Fibroblast of lung (primary cell): ENCODE results near the gene WNT2B.

Experiments
- EZH2 ChIP-seq: IDR thresholded peaks from 2 replicates; pipeline ENCODE4 v1.5.1; 2012; ENCODE audit warnings: low read length, control low read depth, mild to moderate bottlenecking; ENCODE audit errors: missing control alignments
- TF ChIP-seq, protein P1 (sequence below), 2 donors: IDR thresholded peaks in 1 of 2; conservative IDR thresholded peaks in 1 of 2; 1 replicate in 1 of 2; 2 replicates in 1 of 2; pipeline ENCODE4 v1.5.1; 2011 to 2012; ENCODE audit warnings: low read length in 2 of 2, control low read depth in 1 of 2, inconsistent platforms in 1 of 2, low read depth in 1 of 2, mild to moderate bottlenecking in 1 of 2

DNA sequence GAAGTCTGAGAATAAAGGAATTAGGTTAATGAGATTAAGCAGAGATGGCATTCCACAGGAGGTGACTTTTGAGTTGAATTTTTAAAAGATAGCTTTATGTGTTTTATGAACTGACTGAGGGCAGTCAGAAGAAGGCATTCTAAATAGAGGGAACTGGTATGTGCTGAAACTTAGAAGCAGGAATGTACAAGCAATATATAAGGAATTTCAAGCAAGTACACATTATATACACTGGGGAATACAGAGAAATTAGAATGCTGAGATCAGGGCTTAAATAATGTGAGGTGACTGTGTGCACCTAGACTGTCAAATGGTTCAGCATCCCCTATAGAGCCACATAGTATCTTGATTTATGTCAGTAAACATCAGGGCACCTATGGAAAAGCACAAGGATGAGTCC lies 19.3 kb downstream of the WNT2B start:
- TF ChIP-seq, protein P1, sequence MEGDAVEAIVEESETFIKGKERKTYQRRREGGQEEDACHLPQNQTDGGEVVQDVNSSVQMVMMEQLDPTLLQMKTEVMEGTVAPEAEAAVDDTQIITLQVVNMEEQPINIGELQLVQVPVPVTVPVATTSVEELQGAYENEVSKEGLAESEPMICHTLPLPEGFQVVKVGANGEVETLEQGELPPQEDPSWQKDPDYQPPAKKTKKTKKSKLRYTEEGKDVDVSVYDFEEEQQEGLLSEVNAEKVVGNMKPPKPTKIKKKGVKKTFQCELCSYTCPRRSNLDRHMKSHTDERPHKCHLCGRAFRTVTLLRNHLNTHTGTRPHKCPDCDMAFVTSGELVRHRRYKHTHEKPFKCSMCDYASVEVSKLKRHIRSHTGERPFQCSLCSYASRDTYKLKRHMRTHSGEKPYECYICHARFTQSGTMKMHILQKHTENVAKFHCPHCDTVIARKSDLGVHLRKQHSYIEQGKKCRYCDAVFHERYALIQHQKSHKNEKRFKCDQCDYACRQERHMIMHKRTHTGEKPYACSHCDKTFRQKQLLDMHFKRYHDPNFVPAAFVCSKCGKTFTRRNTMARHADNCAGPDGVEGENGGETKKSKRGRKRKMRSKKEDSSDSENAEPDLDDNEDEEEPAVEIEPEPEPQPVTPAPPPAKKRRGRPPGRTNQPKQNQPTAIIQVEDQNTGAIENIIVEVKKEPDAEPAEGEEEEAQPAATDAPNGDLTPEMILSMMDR (conservative IDR thresholded peaks at IDR 0.05 in 1 of 2, IDR thresholded peaks at IDR 0.05 in 1 of 2; ENCODE audit: low read depth in 1 of 2, low read length in 2 of 2) = no peak
- TF ChIP-seq EZH2 = no peak
